HepG2 (cell line): Measurements from ENCODE around the gene TSPAN13. TPM values are rescaled to one million over a fixed set of nuclear protein-coding genes. Genes with fewer than 3 reads are reported as not detected.

Experiments
- ZNF432 ChIP-seq: sonication (generic); formaldehyde crosslinking; IDR thresholded peaks from 2 replicates; pipeline ENCODE4 v1.5.0; 2020; ENCODE audit warnings: missing genetic modification reagents, mild to moderate bottlenecking, borderline replicate concordance
- polyA plus RNA-seq, 8 experiments: library from polyadenylated mRNA; depleted of rRNA in 3 of 8; stranded (reverse) in 7 of 8; unstranded in 1 of 8; fragments of >200 nt; fragmentation: Illumina TruSeq in 4 of 8; extraction: Trizol in 4 of 8; gene quantifications; 2 replicates each; pipeline versions ENCODE4 v1.2.1 to v1.2.3, GENCODE V29; 2011 to 2016; ENCODE audit warnings: low read depth in 4 of 8, missing spikeins in 1 of 8, mixed read lengths in 1 of 8; ENCODE audit not compliant: insufficient read depth in 1 of 8
- total RNA-seq, 5 experiments: library from RNA; depleted of rRNA; stranded (reverse); fragments of >200 nt; fragmentation: Illumina TruSeq; extraction: Trizol; gene quantifications; 2 replicates each; pipeline ENCODE4 v1.2.3, GENCODE V29; 2016; ENCODE audit warnings: low read depth in 1 of 5

The TSPAN13 gene
- total and polyA plus RNA-seq, 2 of the 13 experiments (the other 11 are each of a cell fraction or from before 2014, with no cell fraction given): 5.8 to 6.2 TPM

GRCh38 chr7:16833373-16833772 is 79.8 kb downstream of the TSPAN13 start (continued):
- no peak for TF ChIP-seq ZNF432 (CRISPR knock-in tag)

Other genes starting within 250 kb of the TSPAN13 start
- not detected in 2 replicates for gene LRRC72, start 226.9 kb upstream of the TSPAN13 start, total RNA-seq (2016; rRNA removed; fragmentation: Illumina TruSeq; extraction: Trizol)
- not detected in 2 replicates for gene LRRC72, start 226.9 kb upstream of the TSPAN13 start, polyA plus RNA-seq (2011; rRNA removed)
- 21.6 and 32.0 TPM in 2 replicates for gene ANKMY2, start 108.0 kb upstream of the TSPAN13 start, total RNA-seq (2016; rRNA removed; fragmentation: Illumina TruSeq; extraction: Trizol)
- 11.1 and 12.2 TPM in 2 replicates for gene ANKMY2, start 108.0 kb upstream of the TSPAN13 start, polyA plus RNA-seq (2011; rRNA removed)
- 95.2 and 111 TPM in 2 replicates for gene BZW2, start 107.6 kb upstream of the TSPAN13 start, total RNA-seq (2016; rRNA removed; fragmentation: Illumina TruSeq; extraction: Trizol)
- gene BZW2, start 107.6 kb upstream of the TSPAN13 start, polyA plus RNA-seq (2011; rRNA removed): 18.9 and 21.8 TPM in 2 replicates
- gene AGR2, start 51.2 kb downstream of the TSPAN13 start, total RNA-seq (2016; rRNA removed; fragmentation: Illumina TruSeq; extraction: Trizol): 1.3 and 2.9 TPM in 2 replicates
- 1.7 and 2.2 TPM in 2 replicates for gene AGR2, start 51.2 kb downstream of the TSPAN13 start, polyA plus RNA-seq (2011; rRNA removed)
- not detected in 2 replicates for gene AGR3, start 128.2 kb downstream of the TSPAN13 start, total RNA-seq (2016; rRNA removed; fragmentation: Illumina TruSeq; extraction: Trizol)
- not detected in 2 replicates for gene AGR3, start 128.2 kb downstream of the TSPAN13 start, polyA plus RNA-seq (2011; rRNA removed)